Hindlimb muscle (tissue), 1 donor: ENCODE data around the gene GREB1. TPM values are rescaled to one million over a fixed set of nuclear protein-coding genes. Genes with fewer than 3 reads are reported as not detected.

Experiments used
- DNase-seq: peaks from one replicate; pipeline ENCODE4 v3.0.0-alpha.2; 2013
- polyA plus RNA-seq: library from polyadenylated mRNA; unstranded; fragments of 120-200 nt; gene quantifications from one replicate; pipeline ENCODE4 v1.2.1, GENCODE V29; 2013; ENCODE audit not compliant: insufficient read length

GREB1 gene
- polyA plus RNA-seq, 1 donor, result 13.8 TPM

DNA sequence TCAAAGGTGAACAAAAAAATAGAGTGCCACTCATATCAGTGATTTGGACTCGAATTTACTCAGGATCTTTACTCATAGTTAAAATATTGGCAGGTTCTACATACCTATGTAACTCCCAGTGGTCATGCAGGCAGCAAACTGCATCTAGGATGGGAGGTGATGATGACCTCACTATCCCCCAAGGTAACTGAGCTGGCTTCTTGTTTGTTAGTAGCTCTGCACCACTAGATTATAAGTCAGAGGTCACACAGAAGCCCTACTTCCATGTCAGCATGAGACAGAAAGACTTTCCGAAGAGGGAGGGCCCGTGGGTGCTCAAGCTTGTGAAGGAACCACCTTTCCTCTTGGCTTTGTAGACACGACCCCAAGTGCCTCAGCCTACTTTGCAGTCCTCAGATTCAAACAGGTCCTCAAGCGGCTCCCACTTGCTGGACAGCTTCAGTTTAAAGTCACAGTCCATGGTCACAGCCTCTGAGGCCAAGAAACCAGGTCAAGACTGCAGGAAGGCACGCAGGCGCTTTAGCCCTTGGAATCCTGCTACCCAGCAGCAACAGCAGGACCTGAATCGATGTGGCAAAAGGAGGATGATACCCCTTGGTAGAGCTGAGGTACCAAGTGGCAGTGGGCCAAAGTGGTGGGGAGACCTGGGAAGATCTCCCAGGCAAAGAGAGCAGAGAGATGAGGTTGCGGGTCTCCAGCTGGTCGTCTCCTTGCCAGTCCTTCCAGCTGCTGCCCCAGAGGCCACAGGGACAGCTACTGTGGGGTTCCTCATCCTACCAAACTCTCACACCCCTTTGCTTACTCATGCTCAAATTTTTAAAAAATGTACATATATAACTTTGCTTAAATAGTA lies 131.9 kb downstream of the GREB1 start:
- DNase-seq, result no peak

GRCh38 chr2:11667194-11667593 lies 133.3 kb downstream of the GREB1 start:
- DNase-seq, result no peak

- no peak for DNase-seq
Measured at GRCh38 chr2:11667866-11668637, 134.2 kb downstream of the GREB1 start.

- peak; percentile 76 for DNase-seq
Measured at GRCh38 chr2:11669454-11670291, 135.8 kb downstream of the GREB1 start, which contains the start of gene NTSR2. TSS of gene NTSR2 (minus strand) at chr2:11670195. CDS start at chr2:11670129, 66 bp downstream.

- DNase-seq, result no peak
Measured at GRCh38 chr2:11672407-11672806, 138.6 kb downstream of the GREB1 start.

- DNase-seq, result no peak
Measured at GRCh38 chr2:11674983-11675382, 141.1 kb downstream of the GREB1 start.

- no peak for DNase-seq
Measured at GRCh38 chr2:11675423-11676112, 141.7 kb downstream of the GREB1 start.

DNA sequence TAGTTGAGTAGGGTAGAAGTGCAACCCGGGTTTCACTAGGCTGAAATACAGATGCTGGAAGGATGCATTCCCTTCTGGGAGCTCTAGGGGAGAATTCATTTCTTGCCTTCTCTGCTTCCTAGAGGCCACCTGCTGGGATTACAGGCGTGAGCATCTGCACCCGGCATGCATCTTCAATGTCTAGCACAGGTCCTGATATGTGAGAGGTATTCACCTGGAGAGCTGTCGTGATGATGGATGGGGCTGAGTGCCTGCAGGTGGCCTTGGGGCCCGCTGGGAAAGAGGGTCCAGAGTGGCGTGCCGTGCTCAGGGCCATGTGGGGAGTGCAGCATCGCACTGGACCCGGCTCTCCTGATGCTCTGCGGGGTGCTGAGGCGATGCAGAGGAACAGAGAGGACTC lies 142.8 kb downstream of the GREB1 start:
- no peak for DNase-seq

DNA sequence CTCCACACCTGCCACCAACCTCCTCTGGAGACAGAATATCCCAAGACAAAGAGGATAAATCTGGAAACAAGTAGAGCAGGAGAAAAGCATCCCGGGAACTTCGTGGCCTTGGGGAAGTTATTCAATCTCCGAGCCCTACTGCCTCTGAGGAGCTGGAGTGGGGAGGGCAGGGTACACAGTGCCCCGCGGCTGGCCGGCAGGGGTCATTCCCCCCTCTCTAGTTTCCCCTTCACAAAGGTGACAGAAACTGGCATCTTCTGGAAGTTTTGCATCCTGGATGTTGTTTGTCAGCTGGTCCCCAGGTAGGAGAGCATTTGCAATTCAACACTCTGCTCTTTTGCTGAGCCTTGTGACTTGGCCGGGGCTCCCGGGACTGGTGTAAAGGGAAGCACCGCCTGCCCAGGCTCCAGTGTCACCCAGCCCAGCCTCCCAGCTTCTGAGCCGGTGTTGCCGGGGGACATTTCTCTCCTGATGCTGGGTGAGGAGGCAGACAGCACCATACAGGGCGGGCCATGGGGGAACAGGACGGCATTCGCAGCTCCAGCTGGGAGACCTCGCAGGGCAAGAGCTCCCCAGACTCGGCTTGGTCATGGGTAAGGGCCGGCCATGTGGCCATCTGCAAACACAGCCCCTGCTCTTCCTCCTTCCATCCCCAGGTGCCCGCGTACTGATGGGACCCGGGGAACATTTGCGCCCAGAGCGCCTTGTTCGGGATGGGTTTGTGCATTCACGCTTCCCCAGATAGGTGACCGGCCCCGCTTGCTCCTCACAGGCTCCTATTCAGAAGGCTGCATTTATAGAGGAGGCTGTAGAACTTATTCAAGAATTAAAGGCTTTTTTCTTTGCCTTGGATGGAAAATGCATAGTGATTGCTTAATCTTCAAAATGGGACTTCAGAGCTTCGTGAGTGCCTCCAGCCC lies 143.6 kb downstream of the GREB1 start:
- DNase-seq, result no peak

DNA sequence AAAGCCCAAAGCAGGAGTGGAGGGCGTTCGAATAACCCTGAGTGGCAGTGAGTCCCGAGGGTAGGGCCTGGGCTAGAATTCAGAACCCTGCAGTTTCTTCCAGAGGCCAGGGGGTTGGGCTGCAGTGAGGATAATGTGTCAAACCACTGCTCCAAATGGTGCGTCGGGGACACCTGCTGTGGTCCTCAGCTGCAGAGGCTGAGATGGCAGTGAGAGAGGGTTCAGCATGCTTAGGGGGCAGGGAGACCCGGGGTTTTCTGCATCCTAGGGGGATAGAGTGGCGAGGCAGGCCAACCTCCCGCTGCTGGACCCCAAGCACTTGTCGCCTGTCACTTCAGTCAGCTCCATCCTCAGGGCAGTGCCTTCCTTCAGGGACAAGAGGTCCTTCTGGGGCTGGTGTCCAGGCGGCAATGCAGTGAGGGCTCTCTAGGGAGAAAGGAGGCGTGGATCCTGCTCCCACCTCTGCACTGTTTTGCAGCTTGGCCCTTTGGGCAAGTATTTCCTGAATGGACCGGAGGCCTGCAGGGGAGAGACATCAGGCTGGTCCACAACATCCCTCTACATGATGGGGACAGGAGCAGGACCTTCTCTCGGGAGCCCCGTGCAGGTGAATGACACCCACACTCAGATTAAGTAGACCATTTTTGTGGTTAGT lies 144.6 kb downstream of the GREB1 start:
- DNase-seq, result no peak

- no peak for DNase-seq
Measured at GRCh38 chr2:11679016-11679415, 145.2 kb downstream of the GREB1 start.

DNA sequence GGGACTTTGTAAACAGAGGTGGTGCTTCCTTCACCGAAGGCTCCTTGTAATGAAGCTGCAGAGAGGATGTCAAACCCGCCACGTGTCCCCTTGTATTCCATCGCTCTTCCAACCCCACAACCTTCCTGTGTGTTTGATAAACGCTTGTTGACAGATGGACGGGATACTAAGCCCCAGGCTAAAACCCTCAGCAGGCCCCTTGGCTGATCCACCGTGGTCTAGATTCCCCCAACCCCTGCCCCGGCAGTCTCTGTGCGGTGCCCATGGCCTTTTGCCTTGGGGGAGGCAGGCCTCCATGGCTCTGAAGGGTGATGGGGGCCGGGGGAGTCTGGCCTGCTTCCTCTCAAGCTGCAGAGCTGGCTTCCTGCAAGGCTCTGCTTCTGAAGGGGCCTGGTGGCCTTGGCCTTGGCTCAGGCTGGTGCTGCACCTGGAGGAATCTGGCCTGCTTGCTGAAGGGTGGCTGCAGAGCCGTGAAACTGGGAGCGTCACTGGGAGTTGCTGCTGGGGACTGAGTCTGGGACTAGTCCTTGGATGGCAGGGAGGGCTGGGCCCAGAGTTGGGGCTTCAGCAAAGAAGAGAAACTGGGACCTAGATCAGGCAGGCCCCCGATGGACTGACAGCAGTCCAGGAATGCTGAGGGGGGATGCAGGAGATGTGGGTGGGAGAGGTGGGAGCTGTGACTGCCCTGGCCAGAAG lies 145.8 kb downstream of the GREB1 start:
- no peak for DNase-seq

- no peak for DNase-seq
Measured at GRCh38 chr2:11680182-11680900, 146.5 kb downstream of the GREB1 start.

DNA sequence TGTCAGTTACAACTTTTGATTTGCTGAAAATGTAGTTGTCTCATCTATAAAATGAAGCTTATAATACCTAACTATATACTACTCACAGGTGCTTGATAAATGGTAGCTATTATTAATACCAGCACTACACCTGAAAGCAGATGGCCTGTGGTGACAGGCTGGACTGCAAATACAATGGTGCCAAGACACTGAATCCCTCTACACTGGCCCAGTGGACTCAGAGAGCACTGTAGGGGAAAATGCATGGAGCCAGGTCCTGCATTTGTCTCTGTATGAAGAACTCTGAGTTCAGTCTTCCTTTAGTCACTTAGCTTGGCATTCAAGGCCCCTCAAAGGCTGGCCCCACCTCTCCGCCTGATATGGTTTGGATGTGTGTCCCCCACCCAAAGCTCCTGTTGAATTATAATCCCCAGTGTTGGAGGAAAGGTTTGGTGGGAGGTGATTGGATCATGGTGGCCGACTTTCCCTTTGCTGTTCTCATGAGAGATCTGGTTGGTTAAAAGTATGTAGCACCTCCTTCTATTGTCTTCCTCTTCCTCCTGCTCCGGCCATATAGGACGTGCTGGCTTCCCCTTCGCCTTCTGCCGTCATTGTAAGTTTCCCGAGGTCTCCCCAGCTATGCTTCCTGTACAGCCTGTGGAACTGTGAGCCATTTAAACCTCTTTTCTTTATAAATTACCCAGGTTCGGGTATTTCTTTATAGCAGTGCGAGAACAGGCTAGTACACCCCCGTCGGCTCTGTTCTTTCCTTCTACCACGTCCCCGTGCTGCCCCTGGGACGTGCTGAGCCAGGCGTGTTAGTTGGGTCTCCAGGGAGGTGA lies 147.3 kb downstream of the GREB1 start:
- DNase-seq, result no peak

GRCh38 chr2:11681722-11682589 lies 148.1 kb downstream of the GREB1 start:
- DNase-seq, result no peak

DNA sequence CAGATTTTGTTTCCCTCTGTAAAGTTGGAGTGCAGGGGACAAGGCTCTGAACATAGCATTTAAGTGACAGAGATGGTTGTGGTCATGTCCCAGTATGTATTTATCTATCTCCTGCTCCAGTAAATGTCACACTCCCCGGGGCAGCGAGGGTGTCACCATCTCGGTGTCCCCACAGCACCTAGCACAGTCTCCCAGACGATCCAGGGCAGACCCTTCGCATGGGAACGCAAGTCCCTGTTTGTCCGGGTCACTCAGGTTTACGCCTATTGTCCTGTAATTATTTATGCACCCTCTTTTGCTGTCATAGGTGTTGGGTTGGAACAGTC lies 148.7 kb downstream of the GREB1 start:
- DNase-seq, result no peak

GRCh38 chr2:11683476-11683875 lies 149.6 kb downstream of the GREB1 start:
- DNase-seq, result no peak
